Ovary (tissue), 1 donor: ENCODE results near the gene MAP2K5.

ENCODE experiments used
- EP300 ChIP-seq: sonication (generic); formaldehyde crosslinking; IDR thresholded peaks from one replicate; pipeline ENCODE4 v1.6.1; 2017; ENCODE audit warnings: antibody characterized with exemption
- POLR2A ChIP-seq: fragments of 450-650 bp; IDR thresholded peaks from one replicate; pipeline ENCODE4 v1.6.1; 2017; ENCODE audit warnings: antibody characterized with exemption, mild to moderate bottlenecking, moderate library complexity

DNA sequence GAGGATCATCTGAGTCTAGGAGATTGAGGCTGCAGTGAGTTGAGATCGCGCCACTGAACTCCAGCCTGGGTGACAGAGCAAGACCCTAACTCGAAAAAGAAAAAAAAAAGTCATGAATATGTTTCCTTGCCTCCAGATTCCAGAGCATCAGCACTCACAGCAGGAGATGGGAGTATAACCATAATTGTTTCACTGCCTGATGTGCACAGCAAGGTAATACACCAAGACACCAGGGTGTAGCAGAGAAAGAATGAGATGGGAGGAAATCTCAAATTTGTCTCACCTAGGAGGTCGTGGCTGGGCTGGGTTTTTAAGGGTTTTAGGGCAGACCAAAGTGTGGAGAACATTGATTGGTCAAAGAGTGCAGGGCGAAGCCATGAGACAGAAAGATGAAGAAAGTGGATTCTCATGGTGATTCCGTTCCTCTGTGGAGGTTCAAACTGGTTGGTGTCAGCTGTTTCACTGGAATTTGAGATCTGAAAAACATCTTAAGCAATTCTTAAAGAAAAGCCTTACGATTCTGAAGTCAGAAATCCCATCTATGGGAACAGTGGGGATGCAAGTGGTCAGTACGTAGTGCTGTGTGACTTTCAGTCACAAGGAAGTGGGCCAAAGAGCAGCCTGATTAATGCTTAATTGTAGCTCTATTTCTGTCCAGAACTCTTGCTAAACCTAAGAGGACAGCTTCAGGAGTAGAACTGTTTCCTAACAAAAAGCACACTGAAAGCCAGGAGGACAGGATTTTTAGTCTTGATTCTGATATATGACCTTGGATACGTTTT, 29.4 kb upstream of the MAP2K5 start:
- no peak for TF ChIP-seq POLR2A
- no peak for TF ChIP-seq EP300
